HUES64 (cell line): ENCODE measurements around the gene SOX18.
"Not testable (repeated sequence)": the region's sequence is repeated elsewhere in the genome, so short reads cannot be mapped to it uniquely, and the experiment has no call there.

Source experiments
- H3K27ac ChIP-seq: 2 replicates; pipeline ENCODE4 v1.7.0; 2013; ENCODE audit warnings: low read depth, low read length, inconsistent platforms
- H3K27me3 ChIP-seq: 2 replicates; pipeline ENCODE4 v1.6.1; 2013; ENCODE audit warnings: mild to moderate bottlenecking, low read length; ENCODE audit not compliant: insufficient read depth
- H3K36me3 ChIP-seq: 2 replicates; pipeline ENCODE4 v1.6.1; 2013; ENCODE audit warnings: mild to moderate bottlenecking, low read length; ENCODE audit not compliant: insufficient read depth
- H3K4me1 ChIP-seq: 2 replicates; pipeline ENCODE4 v1.6.1; 2013; ENCODE audit warnings: mild to moderate bottlenecking, low read length, moderate library complexity; ENCODE audit not compliant: insufficient read depth
- H3K4me3 ChIP-seq: 2 replicates; pipeline ENCODE4 v1.5.1; 2013; ENCODE audit warnings: mild to moderate bottlenecking, low read length, moderate library complexity
- H3K9ac ChIP-seq: 2 replicates; pipeline ENCODE4 v1.6.1; 2013; ENCODE audit warnings: mild to moderate bottlenecking, low read depth, low read length
- H3K9me3 ChIP-seq: 2 replicates; pipeline ENCODE4 v1.6.1; 2013; ENCODE audit warnings: low read depth, low read length; ENCODE audit not compliant: insufficient read depth
- WGBS: fragments of 150-250, 120-280 bp; methylation state at CpG from one replicate; pipeline ENCODE4 v1.1.7; 2013; ENCODE audit warnings: missing lambda C conversion rate; 5-methylcytosine and 5-hydroxymethylcytosine counted together

The SOX18 gene

DNA sequence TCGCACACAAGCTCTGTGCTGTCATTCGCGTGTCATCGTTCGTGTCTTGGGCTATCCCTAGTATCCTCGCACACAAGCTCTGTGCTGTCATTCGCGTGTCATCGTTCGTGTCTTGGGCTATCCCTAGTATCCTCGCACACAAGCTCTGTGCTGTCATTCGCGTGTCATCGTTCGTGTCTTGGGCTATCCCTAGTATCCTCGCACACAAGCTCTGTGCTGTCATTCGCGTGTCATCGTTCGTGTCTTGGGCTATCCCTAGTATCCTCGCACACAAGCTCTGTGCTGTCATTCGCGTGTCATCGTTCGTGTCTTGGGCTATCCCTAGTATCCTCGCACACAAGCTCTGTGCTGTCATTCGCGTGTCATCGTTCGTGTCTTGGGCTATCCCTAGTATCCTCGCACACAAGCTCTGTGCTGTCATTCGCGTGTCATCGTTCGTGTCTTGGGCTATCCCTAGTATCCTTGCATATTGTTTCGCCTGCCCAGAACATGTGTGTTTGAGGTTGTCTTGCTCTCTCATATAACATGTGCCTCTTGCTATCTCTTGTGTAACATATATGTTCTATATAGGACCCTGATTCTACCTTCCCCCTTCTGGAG lies 37.9 kb upstream of the SOX18 start:
- H3K36me3 ChIP-seq, H3K27ac ChIP-seq, H3K4me1 ChIP-seq, H3K4me3 ChIP-seq, H3K9me3 ChIP-seq, H3K9ac ChIP-seq: not testable (repeated sequence)
- WGBS, result 89% methylated on average over 5 of the region's 36 CpGs
- peaks cover 40% of the 10 kb centered on the region for H3K27me3 ChIP-seq

DNA sequence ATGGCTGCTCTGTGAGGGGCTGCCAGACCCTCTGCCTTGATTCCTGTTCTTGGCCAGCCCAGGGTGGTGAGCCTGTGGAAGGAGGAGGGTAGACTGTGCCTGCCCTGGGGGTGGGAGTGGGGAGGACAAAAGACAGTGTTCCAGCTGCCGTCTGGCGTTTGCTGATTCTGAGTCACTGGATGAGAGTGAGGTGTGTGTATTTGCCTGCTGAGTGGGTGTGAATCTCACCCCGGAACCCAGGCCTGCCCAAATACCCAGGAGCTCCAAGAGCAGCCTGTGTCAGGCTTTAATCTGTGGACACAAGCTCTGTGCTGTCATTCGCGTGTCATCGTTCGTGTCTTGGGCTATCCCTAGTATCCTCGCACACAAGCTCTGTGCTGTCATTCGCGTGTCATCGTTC lies 37.4 kb upstream of the SOX18 start:
- H3K4me1 ChIP-seq, result peaks cover 4% of the 10 kb centered on the region
- no peak overlapping the region for H3K4me3 ChIP-seq
- H3K9ac ChIP-seq, result no peak overlapping the region
- peaks cover 45% of the 10 kb centered on the region for H3K27me3 ChIP-seq
- H3K9me3 ChIP-seq, result no peaks in the 10 kb centered on the region
- 85% methylated on average over 6 of the region's 11 CpGs for WGBS
- no peak overlapping the region for H3K27ac ChIP-seq
- no peaks in the 10 kb centered on the region for H3K36me3 ChIP-seq

DNA sequence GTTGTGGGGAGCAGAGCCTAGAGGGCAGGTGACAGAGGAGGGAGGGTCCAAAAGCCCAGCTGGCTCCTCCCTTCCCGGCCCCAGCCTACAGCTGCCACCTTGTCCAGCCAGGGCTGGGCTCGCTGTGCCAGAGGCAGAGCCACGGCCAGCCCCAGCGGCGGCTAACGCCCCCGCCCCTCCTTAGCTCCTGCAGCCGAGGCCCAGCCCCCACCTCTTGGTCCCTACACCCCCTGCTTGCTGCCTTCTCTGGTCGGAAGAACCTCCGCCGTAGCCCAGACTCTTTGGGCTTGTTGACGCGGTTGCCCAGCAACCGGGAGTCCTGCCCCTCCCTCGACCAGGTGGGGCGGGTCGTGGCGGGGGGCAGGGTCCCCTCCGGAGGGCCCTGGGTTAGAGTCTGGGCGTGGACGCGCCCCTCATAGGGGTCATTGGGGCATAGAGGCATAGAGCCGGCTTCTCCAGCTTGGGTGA lies 35.3 kb upstream of the SOX18 start:
- no peak overlapping the region for H3K27ac ChIP-seq
- WGBS, result 12% methylated on average over 23 of the region's 23 CpGs

DNA sequence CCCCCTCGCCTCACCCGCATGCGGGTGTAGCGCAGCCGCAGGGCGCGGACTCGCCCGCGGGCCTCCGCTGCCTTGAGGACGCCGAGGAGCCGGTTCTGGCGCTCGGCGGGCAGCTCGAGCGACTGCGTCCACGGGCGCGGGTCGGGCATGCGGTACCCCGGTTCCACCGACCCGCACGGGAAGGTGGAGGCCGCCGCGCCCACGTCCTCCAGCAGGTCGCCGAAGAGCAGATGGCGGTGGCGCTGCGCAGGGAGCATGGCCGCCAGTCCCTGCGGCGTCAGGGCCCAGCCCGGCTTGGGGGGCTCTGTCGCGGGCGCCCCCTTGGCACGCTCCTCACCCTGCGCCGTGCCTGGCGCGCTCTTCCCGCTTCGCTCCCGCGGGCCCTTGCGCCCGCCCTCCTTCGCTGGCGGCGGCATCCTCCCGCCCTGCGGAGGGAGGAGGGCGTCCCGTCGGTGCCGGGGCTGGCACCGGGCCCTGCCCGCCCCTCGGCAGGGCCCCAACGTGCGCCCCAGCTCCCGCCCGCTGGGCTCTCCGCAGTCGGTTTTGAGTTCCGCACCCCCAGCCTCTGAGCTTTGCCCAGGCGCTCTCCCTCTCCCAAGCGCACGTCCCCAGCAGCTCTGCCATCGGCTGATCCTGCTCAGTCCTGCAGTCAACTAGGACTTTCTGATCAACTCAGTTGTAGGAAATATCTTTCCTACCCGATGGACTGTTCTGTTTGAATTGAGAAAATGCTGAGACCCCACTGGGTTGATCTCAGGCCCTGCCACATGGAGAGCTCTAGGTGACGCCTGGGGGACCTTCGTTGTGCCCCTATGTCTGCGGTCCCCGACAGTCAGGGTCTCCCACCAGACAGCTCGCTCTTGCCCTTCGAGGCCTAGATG lies 34.6 kb upstream of the SOX18 start, which contains the start of gene LKAAEAR1:
Gene LKAAEAR1 (minus strand): TSS at position 595 of the 881 bp plus-strand sequence. CDS start 179 bp downstream, at position 416.
- Histone ChIP-seq H3K9me3 (no peaks in the 10 kb centered on the region), H3K27ac (no peak within 1 kb of the TSS), H3K9ac (peak within 1 kb of the TSS; percentile 66), H3K36me3 (no peaks in the 10 kb centered on the region), H3K27me3 (peaks cover 62% of the 10 kb centered on the region), H3K4me3 (peak within 1 kb of the TSS; percentile 64), H3K4me1 (peaks cover 6% of the 10 kb centered on the region)
- 3% methylated on average over 86 of the region's 86 CpGs for WGBS

More for the DNA sequence above, 35.3 kb upstream of the SOX18 start:
- H3K4me3 ChIP-seq, result peak overlapping the region; percentile 64
- H3K4me1 ChIP-seq, result peaks cover 4% of the 10 kb centered on the region
- peaks cover 62% of the 10 kb centered on the region for H3K27me3 ChIP-seq
- no peaks in the 10 kb centered on the region for H3K36me3 ChIP-seq
- H3K9ac ChIP-seq, result no peak overlapping the region; the same call in 1 of the 2 replicates
- no peaks in the 10 kb centered on the region for H3K9me3 ChIP-seq

DNA sequence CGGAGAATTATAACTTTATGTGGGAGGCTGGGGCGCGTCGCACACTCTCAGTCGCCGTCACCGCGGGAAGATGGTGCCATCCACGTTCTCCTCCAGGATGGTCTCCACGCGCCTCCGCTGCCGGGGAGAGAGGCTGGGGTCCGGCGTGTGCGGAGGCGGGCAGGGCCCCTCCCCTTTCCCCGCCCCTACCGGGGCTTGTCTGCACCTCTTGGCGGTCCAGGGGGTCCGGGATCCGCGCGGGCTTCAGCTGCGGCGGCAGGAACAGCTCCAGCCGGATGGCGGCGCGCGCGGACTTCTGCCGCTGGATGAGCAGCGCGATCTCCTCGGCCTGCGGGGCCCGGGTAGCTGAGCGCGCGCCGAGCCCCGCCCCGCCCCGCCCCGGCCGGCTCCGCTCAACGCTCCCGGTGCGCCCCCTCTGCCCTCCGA lies 34.0 kb upstream of the SOX18 start:
- no peaks in the 10 kb centered on the region for H3K9me3 ChIP-seq
- peaks cover 12% of the 10 kb centered on the region for H3K4me1 ChIP-seq
- H3K36me3 ChIP-seq, result no peaks in the 10 kb centered on the region
- H3K4me3 ChIP-seq, result peak overlapping the region; percentile 64
- H3K9ac ChIP-seq, result peak overlapping the region; percentile 66
- no peak overlapping the region for H3K27ac ChIP-seq
- H3K27me3 ChIP-seq, result peaks cover 62% of the 10 kb centered on the region
- WGBS, result 1% methylated on average over 52 of the region's 52 CpGs

DNA sequence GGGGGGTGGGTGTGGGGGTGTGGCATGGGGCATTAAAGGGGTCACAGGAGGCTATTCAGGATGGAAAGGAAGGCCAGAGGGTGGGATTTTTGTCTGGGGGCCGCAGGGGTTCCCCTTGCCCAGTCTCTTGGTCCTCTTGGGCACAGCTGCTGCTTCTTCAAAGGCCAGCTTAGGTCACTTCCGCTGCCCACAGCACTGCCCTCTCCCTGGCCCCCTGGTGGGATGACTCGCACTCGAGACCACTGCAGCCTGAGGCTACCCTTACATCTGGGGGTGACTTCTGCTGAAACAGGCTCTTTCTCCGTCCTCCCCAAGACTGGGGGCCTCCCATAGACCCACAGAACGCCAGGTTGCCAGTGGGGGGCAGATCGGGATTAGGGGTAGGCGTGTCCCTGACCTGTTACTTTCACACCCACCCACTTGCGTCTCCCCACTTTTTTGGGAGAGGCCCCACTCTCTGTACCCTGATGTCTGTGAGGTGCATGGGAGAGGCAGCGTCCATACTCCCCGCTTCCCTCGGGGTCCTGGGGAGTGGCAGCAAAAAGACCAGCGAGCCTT lies 33.5 kb upstream of the SOX18 start:
- Histone ChIP-seq H3K27me3 (peaks cover 62% of the 10 kb centered on the region), H3K9me3 (no peaks in the 10 kb centered on the region), H3K4me1 (peaks cover 17% of the 10 kb centered on the region), H3K36me3 (no peaks in the 10 kb centered on the region), H3K4me3 (peak overlapping the region; percentile 64), H3K9ac (no peak overlapping the region; the same call in 1 of the 2 replicates), H3K27ac (no peak overlapping the region)
- 23% methylated on average over 9 of the region's 13 CpGs for WGBS

DNA sequence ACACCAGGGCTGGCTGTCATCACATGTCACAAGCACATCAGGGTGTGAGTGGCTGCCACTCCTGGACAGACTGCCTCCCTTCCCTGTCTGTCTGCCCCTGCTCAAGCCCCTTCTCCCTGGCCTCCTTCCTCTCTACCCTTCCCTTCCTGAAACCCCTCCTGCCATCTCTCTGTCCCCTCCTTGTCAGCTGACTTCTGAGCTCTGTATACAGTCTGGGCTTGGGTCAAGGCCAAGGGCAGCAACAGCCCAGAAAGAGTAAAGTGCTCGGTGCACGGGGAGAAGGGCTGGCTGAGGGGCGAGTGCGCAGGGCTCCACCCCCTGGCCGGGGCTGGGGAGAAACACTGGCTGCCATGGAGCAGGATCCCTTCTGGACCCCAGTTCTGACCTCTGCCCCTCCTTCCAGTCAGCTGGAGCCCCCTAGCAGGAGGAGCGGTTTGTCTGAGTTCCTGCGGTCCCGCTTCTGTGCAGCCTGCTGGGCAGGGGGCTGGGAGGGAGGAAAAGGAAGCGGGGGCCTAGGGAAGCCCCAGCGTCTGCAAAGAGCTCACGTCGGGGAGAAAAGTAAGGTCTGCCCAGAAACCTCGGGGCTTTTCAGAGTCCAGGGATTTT lies 32.8 kb upstream of the SOX18 start:
- Histone ChIP-seq H3K9me3 (no peaks in the 10 kb centered on the region), H3K36me3 (no peaks in the 10 kb centered on the region), H3K27ac (no peak overlapping the region), H3K4me1 (peaks cover 17% of the 10 kb centered on the region), H3K27me3 (peaks cover 62% of the 10 kb centered on the region), H3K9ac (no peak overlapping the region), H3K4me3 (no peak overlapping the region)
- WGBS, result 24% methylated on average over 13 of the region's 13 CpGs

DNA sequence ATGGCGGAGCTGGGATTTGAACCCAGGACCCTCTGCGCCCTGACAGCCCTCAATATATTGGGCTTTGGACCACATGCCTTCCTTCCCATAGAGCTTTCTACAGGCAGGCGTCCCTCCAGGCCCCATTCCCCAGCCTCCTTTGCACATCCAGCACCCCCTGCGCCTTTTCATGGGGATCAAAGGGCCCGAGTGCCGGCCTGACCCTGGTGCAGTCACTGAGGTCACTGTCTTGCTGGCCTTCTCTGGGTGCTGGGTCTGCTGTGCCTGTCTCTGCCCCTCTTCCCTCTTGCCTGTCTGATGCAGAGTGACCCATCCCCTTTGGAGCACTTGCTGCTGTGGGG lies 32.2 kb upstream of the SOX18 start:
- Histone ChIP-seq H3K27me3 (peaks cover 62% of the 10 kb centered on the region), H3K9ac (no peak overlapping the region), H3K36me3 (no peaks in the 10 kb centered on the region), H3K4me1 (peaks cover 17% of the 10 kb centered on the region), H3K4me3 (no peak overlapping the region), H3K27ac (no peak overlapping the region), H3K9me3 (no peaks in the 10 kb centered on the region)
- WGBS, result 93% methylated on average over 6 of the region's 6 CpGs

DNA sequence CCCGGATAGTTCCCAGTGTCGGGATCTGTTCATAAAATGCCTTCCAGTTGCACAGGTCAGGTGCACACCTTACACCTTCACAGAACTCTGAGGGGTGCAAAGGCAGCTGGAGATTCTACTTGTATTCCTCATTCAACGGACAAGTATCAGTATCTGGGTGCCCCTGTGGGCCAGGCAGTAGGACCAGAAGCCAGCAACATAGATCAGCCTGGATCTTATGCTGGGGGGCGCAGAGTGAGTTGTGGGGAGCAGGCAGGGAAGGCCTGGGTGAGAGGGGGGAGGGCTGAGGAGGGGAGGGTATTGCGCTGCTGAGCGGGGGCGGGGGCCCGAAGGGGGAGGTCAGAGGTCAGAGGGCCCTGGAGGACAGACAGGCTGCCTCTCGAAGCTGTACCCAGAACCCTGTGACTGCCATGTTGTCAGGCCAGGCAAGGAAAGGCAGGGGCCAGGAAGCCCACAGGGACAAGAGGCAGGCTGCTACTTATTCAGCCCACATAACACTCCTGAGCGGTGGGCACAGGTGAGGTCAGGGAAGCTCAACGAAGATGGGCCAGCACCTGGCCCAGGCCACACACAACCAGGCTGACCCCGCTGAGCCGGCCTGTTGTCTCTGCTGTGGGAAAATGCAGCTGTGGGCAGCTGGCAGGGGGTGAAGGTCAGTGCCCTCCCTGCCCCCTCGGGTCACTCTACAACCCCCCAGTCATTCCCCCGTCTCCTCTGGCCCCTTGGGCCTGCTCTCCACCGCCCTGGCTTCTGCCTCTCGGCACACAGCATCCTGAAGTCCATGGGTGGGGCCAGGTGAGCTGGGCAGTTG lies 31.6 kb upstream of the SOX18 start:
- Histone ChIP-seq H3K4me3 (peak overlapping the region; percentile 78), H3K27ac (no peak overlapping the region), H3K27me3 (peaks cover 58% of the 10 kb centered on the region), H3K9ac (no peak overlapping the region), H3K9me3 (no peaks in the 10 kb centered on the region), H3K36me3 (no peaks in the 10 kb centered on the region), H3K4me1 (peaks cover 17% of the 10 kb centered on the region)
- WGBS, result 88% methylated on average over 16 of the region's 17 CpGs

DNA sequence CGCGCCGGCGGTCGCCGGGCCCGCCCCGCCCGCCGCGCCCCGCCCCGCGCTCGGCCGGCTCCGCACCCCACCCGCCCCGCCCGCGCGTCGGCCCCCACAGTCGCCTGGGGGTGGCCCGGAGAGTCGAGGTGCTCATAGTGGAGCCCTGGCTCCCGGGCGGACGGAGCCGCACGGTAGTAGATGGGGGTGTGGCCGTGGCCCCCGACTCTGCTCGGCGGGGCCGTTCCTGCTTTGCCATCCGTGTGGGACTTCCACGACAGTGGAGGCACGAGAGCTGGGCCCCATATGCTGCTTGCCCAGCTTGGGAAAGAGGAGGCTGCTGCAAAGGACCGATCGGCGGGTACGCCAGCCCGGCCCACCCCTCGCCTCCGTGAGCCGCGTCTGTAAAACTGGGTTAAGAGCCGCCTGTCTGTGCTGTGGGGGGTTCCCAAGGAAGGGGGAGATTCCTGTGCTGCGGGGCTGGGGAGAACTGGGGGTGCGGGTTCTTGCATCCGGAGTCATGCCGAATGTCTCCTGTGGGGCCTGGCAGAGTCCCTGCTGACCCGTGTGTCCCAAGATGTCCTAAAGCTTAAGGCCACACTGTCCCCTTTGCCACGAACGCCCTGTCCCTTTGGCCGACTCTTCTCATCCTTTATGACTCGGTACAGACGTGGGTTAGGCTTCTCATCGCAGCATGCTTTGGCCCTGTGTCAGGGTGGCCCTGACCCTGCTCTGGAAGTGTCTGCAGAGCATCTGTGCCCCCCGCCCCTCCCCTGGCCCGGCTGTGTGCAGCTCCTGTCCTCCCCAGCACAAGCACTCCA lies 30.8 kb upstream of the SOX18 start, which contains the start of gene OPRL1:
Gene OPRL1 (plus strand): TSS at position 70 of the 800 bp plus-strand sequence. CDS start 12,639 bp downstream, outside the sequence.
- H3K9me3 ChIP-seq, result no peaks in the 10 kb centered on the region
- peak within 1 kb of the TSS; percentile 83 for H3K9ac ChIP-seq
- peaks cover 50% of the 10 kb centered on the region for H3K27me3 ChIP-seq
- H3K27ac ChIP-seq, result no peak within 1 kb of the TSS
- peaks cover 17% of the 10 kb centered on the region for H3K4me1 ChIP-seq
- peak within 1 kb of the TSS; percentile 78 for H3K4me3 ChIP-seq
- 10% methylated on average over 62 of the region's 62 CpGs for WGBS
- H3K36me3 ChIP-seq, result no peaks in the 10 kb centered on the region
